GM21528 (cell line): ENCODE results near the gene TBC1D20.
"Not testable (repeated sequence)": the region's sequence is repeated elsewhere in the genome, so short reads cannot be mapped to it uniquely, and the experiment has no call there.

Experiments
- ATAC-seq: cut with Tn5 transposase; IDR thresholded peaks from one replicate; pipeline ENCODE4 v1.9.1; 2021; ENCODE audit warnings: mild to moderate bottlenecking, moderate library complexity; ENCODE audit not compliant: unreplicated experiment, low FRiP score

The TBC1D20 gene

GRCh38 chr20:403582-403957, 58.8 kb downstream of the TBC1D20 start:
- no peak for ATAC-seq

DNA sequence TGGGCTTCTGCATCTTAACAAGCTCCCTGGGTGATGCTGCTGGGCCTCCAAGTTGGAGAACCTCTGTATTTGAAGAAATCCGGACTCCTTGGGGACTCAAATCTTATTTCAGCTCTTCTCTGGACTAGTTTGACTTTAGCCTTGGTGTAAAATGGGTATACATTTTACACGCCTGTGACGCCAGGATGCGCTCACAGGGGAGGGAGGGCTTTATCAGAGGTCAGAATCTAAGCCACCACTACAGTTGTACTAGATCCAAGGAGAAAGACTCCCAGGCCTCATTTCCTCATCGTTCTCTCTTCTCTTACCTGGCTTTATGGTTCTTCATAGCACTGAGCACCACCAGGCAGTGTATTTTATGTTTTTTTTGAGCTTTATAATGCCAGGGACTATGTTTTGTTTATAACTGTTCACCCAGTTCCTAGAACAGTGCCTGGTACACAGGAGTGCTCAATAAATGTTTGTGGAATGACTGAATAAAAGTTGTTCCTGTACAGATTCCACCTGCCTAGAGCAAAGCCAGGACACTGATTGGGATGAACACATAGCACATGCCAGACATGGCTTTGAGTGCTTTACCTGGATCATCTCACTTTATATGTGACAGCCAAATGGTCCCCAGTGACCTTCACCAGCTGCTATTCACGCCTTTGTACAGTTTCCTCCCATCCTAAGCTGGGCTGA, 59.3 kb downstream of the TBC1D20 start:
- ATAC-seq: no peak

DNA sequence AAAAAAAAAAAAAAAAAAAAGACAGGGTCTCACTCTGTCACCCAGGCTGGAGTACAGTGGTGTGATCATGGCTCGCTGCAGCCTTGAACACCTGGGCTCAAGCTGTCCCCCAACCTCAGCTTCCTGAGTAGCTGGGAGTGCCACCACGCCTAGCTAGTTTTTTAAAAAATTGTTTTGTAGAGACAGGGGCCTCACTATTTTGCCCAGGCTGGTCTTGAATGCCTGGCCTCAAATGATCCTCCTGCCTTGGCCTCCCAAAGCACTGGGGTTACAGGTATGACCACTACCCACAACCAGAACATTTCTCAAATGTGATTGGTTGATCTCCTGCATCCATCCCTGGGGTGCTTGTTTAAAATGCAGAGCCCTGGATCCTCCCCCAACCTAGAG, 59.8 kb downstream of the TBC1D20 start:
- no peak for ATAC-seq

- ATAC-seq: no peak
Measured at GRCh38 chr20:401682-402495, 60.4 kb downstream of the TBC1D20 start.

DNA sequence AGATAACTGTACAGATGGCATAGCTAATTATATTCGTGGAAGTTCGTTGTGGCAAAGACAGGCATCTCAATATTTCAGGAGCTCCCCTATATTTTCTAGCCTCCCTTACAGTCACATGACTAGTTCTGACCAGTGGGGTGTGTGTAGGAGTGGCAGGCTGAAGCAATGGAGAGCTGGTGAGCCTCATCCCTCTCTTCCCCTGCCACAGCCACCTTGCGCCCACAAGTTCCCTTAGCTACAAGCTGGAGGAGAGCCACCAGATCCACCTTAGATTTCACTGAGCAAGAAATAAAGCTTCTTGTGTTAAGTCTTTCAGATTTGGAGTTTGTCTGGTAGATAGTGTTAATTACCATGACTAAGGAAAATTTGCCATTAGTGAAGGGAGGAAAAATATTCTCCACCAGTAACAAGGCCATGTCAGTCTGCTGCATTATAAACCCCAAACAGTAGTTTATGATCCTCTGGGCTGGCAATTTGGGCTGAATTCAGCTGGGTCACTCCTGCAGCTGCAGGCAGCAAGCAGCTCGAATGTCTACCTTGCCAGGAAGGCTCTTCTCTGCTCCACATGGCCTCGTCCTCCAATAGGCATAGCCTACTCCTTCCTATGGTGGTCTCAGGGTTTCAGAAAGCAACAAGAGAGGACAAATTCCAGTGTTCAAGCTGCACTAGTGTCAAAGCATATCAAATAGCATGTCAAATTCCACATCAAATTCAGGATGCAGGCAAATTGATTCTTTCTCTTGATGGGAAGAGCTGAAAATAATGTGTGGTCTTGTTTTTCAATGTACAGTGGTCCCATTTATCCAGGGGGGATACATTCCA, 61.7 kb downstream of the TBC1D20 start:
- no peak for ATAC-seq

- no peak for ATAC-seq
Measured at GRCh38 chr20:400128-400453, 62.2 kb downstream of the TBC1D20 start.

- no peak for ATAC-seq
Measured at GRCh38 chr20:399182-399707, 63.1 kb downstream of the TBC1D20 start.

DNA sequence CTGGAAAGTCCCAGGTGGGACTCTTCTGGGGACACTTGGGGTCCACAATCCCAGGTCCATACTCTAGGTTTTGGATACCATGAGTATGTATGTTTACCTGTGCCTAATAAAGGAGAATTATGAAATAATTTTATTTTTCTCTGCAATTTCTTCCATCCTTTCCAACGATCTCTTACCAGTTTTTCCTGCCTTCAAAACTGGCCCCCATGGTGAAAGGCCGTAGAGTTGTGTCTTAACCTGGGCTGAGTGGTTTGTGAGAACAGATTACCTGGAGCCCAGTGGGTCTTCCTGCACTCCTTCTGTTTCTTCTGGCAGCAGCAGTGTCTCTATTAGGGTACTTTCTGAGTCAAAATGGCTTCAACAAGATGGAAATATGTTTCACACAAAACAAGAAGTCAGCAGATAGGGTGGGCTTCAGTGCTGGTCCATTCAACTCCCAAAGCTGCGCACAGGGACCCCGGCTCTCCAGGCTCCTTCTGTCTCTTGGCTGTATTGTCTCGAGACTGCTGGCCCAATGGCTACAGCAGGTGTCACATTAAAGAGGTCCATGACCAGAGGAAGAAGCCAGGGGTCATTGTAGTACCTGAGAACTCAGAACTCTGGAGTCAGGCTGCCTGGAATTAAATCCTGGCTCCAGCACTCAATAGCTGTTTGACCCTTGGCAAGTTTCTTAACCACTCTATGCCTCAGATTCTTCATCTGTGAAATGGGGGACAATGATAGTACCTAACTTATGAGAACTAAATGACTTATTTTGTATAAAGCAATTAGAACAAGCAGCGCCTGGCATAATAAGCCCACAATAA, 64.7 kb downstream of the TBC1D20 start:
- ATAC-seq: no peak

DNA sequence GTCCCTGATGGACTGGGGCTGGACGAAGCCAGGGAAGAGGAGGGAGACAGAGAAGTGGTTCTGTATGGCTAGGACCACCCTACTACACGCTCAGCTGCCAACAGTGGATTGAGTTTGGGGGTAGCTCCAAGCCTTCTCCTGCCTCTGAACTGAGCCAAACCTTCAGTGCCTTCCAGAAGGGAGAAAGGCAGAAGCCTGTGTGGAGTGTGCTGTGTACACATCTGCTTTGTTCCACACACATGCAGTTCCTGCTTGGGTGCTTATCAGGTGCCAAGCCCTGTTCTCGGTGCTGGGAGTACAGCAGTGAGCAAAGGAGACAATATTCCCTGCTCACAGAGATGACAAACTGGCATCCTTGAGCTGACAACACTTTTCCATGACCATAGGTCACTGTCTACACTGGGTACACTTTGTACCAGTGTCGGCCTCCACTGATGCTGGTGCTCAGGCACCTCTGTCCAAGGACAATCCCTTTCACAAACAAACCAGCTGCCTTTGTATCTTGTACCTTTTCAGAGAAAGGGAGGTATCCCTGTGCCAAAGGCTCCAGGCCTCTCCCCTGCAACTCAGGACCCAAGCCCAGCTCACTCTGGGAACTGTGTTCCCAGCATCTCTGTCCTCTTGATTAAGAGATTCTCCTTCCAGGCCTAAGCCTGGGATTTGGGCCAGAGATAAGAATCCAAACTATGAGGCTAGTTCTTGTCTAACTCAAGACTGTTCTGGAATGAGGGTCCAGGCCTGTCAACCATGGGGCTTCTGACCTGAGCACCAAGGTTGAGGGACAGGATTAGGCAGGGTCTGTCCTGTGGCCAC, 65.5 kb downstream of the TBC1D20 start:
- ATAC-seq: no peak

DNA sequence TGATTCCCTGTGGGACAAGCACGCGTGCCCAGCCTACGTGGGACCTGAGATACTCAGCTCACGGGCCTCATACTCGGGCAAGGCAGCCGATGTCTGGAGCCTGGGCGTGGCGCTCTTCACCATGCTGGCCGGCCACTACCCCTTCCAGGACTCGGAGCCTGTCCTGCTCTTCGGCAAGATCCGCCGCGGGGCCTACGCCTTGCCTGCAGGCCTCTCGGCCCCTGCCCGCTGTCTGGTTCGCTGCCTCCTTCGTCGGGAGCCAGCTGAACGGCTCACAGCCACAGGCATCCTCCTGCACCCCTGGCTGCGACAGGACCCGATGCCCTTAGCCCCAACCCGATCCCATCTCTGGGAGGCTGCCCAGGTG, 66.1 kb downstream of the TBC1D20 start:
- ATAC-seq: no peak

DNA sequence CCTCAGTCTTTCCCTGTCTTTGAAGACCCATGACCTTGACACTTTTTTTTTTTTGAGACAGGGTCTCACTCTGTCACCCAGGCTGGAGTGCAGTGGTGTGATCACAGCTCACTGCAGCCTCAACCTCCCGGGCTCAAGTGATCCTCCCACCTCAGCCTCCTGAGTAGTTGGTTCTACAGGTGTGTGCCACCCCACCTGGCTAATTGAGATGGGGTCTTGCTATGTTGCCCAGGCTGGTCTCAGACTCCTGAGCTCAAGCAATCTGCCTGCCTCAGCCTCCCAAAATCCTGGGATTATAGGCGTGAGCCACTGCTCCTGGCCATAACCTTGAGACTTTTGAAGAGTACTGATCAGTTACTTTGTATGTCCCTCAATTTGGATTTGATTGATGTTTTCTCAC, 69.0 kb downstream of the TBC1D20 start:
- ATAC-seq: not testable (repeated sequence)

DNA sequence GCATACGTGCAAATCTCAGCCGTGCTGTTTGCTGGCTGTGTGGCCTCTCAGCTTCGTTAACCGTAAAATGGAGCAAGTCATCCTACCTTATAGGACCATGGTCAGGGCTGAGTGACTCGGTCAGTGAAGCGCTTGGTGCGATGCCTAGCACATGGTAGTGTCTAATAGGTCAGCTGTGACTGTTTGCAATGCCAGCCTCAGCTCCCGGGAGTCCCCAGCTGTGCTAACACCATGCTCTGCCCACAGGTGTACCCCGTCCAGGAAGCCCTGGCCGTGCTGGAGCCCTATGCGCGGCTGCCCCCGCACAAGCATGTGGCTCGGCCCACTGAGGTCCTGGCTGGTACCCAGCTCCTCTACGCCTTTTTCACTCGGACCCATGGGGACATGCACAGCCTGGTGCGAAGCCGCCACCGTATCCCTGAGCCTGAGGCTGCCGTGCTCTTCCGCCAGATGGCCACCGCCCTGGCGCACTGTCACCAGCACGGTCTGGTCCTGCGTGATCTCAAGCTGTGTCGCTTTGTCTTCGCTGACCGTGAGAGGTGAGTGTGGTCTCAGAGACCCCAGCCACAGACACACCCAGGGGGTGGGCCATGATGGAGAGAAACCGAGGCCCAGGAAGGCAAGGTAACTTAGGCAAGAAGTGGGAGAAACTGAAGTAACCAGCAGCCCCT, 71.2 kb downstream of the TBC1D20 start:
- no peak for ATAC-seq

- ATAC-seq: no peak
Measured at GRCh38 chr20:389220-389619, 73.1 kb downstream of the TBC1D20 start.

DNA sequence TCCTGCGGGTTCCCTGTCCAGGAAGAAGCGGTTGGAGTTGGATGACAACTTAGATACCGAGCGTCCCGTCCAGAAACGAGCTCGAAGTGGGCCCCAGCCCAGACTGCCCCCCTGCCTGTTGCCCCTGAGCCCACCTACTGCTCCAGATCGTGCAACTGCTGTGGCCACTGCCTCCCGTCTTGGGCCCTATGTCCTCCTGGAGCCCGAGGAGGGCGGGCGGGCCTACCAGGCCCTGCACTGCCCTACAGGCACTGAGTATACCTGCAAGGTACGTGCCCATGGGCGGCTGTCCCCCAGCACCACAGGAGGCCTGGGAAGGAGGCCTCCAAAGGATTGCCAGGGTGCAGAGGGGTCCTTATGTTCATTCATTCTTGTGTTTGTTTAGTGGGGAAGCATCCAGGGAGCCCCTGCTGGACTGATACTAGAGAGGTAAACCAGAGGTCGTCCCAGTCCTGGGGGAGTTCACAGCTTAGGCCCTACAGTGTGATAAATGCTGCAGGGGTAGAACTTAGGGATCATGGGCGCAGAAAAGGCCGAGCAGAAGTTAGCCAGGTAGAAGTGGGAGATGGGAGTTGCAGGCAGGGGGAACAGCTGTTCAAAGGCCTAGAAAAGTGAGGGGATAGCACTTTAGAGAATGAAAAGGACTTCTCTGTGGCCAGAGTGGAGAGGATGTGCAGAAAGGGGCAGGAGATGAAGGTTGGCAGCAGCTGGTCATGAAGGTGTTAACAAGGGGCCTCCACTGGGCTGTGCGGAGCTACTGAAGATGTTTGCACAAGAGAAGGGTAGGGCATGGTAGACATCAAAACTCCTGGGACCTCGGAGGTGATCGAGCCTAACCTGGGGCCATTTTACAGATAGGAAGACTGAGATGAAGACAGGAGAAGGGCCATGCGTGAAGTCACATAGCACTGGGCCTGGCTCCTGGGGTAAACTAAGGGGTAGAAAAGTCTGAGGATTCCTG, 74.0 kb downstream of the TBC1D20 start:
- no peak for ATAC-seq

DNA sequence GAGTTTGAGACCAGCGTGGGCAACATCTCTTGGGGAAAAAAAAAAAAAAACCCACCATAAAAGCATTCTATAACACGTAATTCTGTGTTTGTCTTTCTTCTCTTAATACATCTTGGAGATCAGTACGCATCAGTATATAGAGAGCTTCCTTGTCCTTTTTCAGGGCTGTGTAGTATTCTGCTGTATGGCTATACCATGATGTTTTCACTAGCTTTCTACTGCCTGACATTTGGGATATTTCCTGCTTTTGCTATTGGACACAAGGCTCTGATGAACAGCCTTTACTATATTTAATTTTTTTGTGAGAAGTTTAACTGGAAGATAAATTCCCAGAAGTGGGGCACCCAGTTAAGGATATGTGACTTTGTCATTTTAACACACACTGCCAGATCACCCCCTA, 74.8 kb downstream of the TBC1D20 start:
- ATAC-seq: no peak

DNA sequence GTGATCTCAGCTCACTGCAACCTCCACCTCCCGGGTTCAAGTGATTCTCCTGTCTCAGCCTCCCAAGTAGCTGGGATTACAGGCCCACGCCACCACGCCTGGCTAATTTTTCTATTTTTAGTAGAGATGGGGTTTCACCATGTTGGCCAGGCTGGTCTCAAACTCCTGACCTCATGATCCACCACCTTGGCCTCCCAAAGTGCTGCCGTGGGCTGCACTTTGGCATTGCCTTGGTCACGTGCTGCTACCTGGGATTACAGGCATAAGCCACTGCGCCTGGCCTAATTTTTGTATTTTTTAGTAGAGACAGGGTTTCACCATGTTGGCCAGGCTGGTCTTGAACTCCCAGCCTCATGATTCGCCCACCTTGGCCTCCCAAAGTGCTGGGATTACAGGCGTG, 75.7 kb downstream of the TBC1D20 start:
- not testable (repeated sequence) for ATAC-seq
